Urothelium cell line (cell line): ENCODE results near the gene RAB42.
"Not testable (repeated sequence)": the region's sequence is repeated elsewhere in the genome, so short reads cannot be mapped to it uniquely, and the experiment has no call there.

ENCODE experiments used
- DNase-seq: peaks from one replicate; pipeline ENCODE4 v3.0.0; 2011; ENCODE audit warnings: low spot score, mixed read lengths
- FAIRE-seq: peaks from 2 replicates; lab custom pipeline; 2011; peaks lifted over from hg19 to GRCh38; lab: Jason Lieb, UNC

The RAB42 gene

DNA sequence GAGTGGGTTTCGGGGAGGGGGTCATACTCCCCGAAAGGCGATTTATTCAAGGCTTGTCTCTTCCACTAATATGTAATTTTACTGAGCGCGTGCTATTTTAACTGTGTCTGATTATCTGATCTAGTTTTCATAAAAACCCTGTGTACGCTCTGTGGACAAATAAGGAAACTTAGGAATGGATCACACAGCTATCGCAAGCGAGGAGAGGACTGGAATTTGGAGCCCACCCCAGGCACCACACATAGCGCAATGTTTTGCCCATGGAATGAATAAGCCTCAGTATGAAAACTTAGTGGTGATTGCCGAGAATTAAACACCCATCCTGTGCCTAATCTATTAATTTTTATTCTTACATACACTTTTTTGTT lies 9.8 kb upstream of the RAB42 start:
- DNase-seq (no peak), FAIRE-seq (no peak)

DNA sequence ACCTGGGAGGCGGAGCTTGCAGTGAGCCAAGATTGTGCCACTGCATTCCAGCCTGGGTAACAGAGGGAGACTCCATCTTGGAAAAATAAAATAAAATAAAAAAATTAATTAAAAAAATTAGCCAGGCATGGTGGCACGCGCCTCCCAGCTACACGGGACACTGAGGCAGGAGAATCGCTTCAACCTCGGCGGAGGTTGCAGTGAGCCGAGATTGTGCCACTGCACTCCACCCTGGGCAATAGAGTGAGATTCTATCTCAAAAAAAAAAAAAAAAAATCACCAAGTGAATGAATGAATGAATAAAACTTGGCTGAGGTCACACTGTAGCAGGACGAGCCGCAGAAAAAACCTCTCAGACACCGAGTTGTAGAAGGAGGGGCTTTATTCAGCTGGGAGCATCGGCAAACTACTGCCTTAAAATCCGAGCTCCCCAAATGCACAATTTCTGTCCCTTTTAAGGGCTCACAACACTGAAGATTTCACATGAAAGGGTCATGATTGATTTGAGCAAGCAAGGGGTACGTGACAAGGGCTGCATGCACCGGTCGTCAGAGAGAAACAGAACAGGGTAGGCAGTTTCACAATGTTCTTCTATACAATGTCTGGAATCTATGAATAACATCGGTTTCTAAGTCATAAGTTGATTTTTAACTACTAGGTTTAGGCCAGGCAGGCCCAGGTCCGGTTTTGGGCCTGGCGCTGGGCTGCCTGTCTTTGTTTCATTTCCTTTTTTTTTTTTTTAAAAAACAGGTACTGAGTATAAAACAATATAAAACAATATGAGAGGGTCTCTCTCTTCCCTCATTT lies 5.3 kb upstream of the RAB42 start:
- not testable (repeated sequence) for FAIRE-seq, DNase-seq

DNA sequence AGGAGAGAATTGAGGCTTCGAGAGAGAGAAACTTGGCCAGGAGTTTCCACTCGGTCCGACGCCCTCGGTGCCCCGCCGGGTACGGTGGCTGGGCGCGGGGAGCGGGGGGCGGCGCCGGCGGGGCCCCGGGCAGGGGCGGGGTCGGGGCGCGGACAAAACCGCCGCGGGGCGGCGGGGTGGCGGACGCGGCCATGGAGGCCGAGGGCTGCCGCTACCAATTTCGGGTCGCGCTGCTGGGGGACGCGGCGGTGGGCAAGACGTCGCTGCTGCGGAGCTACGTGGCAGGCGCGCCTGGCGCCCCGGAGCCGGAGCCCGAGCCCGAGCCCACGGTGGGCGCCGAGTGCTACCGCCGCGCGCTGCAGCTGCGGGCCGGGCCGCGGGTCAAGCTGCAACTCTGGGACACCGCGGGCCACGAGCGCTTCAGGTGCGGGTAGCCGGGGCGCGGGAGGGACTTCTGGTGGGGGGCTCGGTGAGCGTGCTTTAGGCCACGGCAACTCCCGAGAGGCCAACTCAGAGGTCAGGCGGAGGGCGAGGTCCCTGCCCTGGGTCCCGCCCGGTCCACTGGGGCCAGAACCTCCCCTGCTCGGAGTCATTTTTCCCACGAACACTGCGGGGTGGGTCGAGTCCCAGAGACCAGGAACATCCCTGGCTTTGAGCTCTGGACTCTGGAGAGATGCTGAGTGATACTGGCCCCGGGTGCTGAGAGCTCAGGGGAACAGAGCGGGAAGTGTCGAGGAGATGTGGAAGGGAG lies 431 bp downstream of the RAB42 start:
- DNase-seq (no peak), FAIRE-seq (no peak)

DNA sequence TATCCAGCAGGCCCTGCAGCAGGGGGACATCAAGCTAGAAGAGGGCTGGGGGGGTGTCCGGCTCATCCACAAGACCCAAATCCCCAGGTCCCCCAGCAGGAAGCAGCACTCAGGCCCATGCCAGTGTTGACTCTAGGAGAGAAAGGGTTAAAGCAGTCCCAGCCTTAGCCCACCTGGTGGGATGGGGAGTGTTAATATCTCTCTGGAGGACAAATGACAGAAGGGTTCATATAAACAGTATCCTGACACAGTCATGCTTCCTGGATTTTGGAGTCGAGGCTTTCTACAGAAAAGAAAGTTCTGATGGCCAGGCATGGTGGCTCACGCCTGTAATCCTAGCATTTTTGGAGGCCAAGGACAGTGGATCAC lies 1.9 kb downstream of the RAB42 start:
- FAIRE-seq, DNase-seq: not testable (repeated sequence)

DNA sequence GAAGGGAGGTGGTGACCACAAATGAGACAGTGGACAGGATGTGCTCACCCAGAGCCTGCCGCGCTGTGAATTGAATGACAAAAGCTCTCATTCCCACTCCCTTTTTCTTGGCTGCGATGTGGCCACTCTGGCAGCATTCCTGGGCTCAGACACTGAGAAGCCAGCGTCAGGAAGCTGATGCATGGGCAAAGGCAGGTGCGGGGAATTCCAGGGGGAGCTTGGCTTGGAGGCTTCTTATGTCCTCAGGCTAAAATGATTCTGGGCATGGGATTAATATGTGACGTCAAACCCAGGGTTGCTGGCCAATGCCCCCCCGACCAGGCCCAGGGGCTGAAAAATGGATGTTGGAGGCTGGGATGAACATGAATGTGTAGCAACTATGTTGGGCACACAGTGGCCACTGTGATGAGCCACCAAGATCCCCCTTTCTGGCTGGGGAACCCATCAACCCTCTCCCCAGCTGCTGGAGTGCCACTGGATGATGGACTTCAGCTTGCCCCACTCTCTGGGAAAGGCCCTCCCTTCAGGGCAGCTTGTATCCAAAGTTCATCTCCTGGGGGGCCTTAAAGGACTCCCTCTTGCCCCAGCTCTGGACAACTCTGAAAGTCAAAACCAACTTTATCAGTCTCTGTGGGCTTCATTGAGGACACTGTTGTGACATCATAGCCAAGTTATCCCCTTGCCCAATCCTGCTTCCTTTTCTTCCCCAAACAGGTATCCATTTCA lies 2.8 kb downstream of the RAB42 start:
- not testable (repeated sequence) for DNase-seq, FAIRE-seq

DNA sequence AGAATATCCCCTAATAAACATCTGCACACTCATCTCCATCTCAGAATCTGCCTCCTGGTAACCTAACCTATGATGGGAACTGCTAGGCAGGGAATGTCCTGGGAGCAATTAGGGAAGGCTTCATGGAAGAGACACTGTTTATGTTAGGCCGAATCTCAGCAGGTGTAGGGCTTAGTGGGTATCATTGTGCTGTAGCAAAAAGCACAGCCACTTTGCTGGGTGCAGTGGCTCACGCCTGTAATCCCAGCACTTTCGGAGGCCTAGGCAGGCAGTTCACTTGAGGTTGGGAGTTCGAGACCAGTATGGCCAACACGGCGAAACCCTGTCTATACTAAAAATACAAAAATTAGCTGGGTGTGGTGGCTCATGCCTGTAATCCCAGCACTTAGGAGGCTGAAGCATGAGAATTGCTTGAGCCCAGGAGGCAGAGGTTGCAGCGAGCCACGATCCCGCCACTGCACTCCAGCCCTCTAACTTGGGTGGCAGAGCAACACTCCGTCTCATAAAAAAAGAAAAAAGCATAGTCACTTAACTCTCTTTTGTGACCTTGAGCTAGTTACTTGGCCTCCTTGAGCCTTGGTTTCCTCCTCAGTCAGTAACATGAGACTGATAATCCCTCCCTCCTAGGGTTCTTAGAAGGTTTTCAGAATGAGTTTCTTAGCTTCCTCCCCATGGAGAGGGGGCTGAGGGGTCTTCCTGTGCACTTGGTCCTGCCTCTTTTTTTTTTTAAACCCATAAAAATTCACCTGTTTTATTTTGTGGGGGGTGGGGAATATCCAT lies 3.5 kb downstream of the RAB42 start:
- FAIRE-seq, result no peak

DNA sequence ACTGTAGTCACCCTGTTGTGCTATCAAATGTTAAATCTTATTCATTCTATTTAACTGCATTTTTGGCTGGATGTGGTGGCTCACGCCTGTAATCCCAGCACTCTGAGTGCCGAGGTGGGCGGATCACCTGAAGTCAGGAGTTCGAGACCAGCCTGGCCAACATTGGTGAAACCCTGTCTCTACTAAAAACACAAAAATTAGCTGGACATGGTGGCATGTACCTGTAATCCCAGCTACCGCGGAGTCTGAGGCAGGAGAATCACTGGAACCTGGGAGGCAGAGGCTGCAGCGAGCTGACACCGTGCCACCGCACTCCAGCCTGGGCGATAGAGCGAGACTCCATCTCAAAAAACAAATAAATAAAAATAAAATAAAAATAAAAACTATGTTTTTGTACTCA lies 4.2 kb downstream of the RAB42 start:
- DNase-seq, FAIRE-seq: not testable (repeated sequence)

More for the DNA sequence above, 3.5 kb downstream of the RAB42 start:
- no peak for DNase-seq

DNA sequence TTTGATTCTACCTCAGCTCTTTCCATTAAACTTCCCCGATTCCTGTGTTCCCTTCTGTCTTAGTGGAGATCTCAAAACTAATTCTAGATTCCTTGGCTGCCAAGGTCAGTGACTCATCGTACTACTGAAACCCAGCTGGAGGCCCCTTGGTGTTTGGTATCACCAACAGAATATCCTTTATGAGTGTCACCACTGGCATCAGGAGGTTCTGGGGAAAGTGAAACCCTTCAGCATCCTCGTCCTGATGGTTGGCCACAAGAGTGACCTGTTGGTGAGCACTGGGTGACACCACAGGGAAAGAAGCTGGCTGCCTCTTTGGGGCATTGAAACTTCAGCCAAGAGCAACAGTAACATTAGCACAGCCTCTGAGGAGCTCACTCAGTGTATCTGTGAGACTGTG lies 9.6 kb downstream of the RAB42 start:
- FAIRE-seq, result no peak
- DNase-seq, result peak; percentile 82

DNA sequence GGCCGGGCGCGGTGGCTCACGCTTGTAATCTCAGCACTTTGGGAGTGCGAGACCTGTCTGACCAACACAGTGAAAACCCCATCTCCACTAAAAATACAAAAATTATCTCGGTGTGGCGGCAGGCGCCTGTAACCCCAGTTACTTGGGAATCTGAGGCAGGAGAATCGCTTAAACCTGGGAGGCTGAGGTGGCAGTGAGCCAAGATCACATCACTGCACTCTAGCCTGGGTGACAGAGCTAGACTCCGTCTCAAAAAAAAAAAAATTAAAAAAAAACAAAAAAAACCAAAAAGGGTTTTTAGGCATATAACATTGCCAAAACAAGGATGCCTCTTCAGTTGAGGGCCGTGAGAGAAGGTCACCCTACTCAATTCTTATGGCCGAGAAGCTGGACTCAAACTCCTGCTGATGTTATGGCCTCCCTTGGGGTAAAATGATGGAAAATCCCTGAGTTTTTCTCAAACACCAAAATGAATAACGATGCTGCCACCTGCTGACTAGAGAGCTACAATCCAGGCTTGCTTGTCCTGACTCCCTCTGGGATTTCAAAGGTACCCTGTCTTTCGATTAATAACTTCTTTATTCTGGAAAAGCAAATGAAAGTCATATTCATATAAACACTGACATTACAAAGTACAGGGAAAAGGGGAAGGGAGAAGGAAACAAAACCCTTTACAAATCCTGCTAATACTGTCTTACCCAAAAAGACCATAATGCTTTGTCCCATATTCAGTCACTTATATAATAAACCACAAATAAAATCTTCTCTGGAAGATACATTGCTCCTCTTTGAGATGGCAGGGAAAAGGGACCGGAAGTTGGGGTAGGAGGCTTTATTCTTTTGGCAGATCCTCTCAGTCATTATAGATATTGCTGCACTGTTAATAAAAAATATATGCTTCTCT lies 10.7 kb downstream of the RAB42 start:
- DNase-seq, result peak; percentile 70

DNA sequence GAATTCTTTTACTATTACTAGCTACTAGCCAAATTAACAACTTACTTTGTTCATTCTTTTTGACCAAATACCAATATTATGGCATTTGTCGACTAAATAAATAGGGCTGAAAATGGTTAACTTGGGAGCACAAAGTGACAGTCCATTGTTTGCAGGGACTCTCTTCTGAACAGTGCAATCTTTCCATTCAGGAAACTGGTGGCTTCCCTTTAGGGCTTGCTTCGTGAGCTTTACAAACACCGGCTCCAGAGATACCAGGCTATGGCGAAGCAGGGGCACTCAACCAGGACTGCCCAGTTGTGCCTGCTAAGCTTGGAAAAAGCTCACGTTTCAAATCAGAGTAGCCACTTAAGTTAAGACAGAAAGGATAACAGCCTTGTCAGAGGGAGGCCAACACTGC lies 12.3 kb downstream of the RAB42 start:
- FAIRE-seq, result no peak

More for the DNA sequence above, 10.7 kb downstream of the RAB42 start:
- no peak for FAIRE-seq

DNA sequence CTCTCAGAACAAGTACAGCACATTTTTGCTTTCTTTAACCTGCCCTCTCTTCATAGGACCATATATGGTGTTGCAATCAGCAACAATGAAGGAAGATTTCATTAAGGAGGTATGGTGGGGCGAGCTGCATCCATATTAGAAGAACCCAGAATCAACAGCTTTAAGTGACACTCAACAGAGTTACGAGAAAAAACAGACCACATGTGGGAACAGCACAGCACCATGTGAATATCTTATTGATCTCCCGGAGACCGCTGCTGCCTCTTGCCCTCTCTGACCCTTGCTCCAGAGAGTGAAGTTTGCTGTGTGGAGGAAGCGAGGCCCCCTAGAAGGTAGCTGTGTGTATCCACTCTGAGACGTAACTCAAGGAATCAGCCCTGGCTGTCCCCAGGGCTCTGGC lies 12.9 kb downstream of the RAB42 start:
- no peak for FAIRE-seq
- no peak for DNase-seq

More for the DNA sequence above, 12.3 kb downstream of the RAB42 start:
- DNase-seq, result no peak

DNA sequence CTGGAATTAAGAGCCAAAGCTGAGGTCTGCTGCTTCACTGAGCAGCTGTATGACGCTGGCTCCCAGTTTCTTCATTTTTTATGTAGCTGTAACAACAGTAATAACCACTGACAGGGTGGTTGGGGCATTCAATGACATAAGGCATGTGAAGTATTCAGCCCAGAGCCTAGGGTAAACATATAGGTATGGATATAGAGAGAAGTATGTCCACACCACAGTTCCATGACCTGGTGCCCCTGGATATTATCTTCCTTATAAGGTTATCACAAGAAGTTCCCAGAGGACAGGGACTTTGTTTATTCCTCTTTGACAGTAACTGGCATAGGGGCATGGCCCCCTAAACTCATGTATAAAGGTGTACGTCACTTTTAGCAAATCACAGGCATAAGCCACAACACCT lies 14.7 kb downstream of the RAB42 start:
- no peak for DNase-seq

DNA sequence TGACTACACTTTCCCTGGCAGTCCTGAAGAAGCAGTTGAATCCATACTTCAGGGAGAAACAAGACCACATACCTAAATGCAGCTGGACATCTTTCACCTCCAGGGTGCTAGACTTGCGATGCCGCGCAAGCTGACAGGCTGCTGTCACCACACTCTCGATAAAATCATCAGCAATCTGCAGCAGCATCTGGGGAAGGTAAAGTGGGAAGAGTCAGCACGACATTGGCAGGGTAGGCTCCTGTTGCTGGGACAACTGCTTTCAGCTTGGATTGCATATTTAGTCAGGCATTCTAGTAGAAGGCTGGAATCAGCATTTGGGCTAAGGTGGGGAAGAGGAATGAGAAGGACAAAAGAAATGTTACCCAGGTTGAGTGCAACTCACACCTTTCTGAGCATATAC lies 21.1 kb downstream of the RAB42 start:
- FAIRE-seq, result no peak

More for the DNA sequence above, 14.7 kb downstream of the RAB42 start:
- no peak for FAIRE-seq

DNA sequence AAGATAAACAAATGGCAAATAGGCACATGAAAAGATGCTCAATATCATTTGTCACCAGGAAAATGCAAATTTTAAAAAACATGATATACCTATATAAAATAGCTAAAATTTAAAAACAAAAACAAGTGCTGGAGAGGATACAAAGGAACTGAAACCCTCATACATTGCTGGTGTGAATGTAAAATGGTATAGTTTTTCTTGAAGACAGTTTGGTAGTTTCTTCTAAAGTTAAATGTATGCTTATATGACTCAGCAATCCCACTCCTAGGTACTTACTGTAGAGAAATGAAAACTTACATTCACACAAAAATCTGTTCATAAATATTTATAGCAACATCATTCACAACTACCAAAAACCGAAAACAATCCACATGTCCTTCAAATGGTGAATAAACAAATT lies 39.6 kb downstream of the RAB42 start:
- DNase-seq (no peak), FAIRE-seq (no peak)

More for the DNA sequence above, 21.1 kb downstream of the RAB42 start:
- no peak for DNase-seq

DNA sequence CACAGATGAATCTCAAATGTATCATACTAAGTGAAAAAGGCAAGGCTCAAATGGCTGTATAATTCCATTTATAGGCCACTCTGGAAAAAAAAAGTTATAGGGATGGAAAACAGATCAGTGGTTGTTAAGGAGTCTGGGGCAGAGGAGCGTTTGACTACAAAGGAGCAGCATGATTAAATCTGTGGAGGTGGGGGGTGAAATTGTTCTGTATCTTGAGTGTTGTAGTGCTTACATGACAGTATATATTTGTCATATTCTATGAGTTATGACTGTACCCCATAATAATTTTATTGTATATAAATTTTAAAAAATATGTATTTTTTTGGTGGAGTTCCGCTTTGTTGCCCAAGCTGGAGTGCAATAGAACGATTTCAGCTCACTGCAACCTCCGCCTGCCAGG lies 40.5 kb downstream of the RAB42 start:
- DNase-seq (no peak), FAIRE-seq (no peak)

DNA sequence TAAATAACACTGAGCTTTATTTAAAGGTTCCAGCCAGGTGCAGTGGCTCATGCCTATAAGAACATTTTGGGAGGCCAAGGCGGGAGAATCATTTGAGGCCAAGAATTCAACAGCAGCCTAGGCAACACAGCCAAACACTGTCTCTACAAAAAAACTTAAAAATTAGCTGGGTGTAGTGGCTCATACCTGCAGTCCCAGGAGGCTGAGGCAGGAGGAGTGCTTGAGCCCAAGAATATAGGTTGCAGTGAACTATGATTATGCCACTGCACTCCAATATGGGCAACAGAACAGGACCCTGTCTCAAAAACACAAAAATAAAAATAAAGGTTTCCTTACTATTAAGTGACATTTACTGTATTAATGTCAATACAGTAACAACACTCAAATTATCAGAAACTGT lies 48.7 kb downstream of the RAB42 start:
- no peak for DNase-seq
- no peak for FAIRE-seq

DNA sequence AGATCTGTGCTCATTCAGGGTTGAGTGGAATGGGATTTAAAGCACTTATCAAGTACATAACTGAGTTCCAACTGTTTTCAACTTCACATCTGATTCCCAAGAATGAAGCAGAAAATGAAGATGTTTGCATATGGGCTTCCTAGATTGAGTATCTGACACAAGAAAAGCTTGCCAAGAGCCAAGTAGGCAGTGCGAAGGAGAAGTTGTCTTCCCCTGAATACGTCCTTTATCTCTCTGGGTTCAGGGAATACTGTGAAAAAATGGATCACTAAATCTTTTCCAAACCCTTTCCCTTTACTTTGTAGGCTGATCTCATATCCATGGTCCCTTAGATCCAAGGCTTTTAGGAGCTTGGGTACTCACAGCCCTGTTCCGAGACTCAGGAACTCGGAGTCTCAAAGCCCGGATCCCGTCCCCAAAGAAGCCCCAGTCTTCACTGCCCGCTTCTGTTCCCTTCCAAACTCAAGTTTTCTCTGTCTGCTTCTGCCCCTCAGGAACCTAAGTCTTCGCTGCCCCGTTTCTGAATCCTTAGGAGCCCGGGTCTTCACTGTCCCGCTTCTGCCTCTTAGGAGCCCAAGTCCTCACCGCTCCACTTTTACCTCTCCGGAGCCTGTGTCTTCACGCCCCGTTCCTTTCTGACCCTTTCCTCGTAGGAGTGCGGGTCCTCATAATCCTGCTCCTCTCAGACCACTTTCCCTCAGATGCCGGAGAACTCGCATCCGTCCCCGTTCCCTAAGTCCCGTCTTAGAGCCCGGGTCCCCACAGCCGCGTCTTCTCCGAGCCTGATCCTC lies 50.2 kb downstream of the RAB42 start:
- no peak for DNase-seq
- no peak for FAIRE-seq

DNA sequence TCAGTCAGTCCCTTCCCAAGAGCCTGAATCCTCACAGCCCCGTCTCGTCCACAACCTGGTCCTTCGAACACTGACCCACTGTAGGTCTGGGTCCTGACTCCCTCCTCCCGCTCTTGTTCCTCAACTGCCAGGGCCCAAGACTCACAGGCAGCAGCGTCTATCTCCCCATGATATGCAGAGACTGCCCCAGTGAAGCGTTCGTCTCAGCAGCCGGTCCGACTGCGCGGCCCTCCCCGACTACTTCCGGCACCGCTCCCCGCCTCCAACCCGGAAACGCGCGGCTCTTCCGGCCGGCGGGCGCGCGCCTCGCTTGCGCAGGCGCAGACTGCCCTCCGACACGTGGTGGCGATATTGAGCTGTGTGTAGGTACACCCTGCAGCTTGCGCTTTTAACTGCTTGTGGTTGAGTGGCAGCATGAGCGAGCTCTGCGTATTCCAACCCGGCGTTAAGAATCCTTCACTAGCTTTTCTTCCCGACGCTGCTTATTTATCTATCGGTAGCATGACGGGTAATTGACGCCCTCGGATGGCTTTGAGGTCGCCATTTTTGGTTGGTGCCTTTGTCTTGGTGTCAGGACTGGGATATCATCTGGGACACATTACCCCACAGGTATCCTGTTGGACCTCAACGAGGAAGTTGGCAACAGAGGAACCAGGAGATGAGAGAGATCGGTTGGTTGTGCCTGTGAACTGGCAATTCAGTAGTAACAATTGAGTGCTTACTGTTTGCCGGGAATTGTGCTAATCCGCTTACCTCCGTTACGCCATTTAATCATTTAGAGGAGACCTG lies 51.0 kb downstream of the RAB42 start, which contains the start of gene TAF12:
TSS of gene TAF12 (minus strand) at position 221 of the 789 bp plus-strand sequence. CDS start 20,986 bp downstream, outside the sequence.
- DNase-seq (peak; percentile 93), FAIRE-seq (peak; percentile 74)
